HepG2 (cell line): ENCODE data around the gene TM9SF2.

Source experiments
- ZC3H4 ChIP-seq: sonication (generic); formaldehyde crosslinking; IDR thresholded peaks from 2 replicates; pipeline ENCODE4 v1.4.0; 2020; ENCODE audit warnings: missing genetic modification reagents, borderline replicate concordance
- ZFP82 ChIP-seq: sonication (generic); formaldehyde crosslinking; IDR thresholded peaks from 2 replicates; pipeline ENCODE4 v1.5.1; 2020; ENCODE audit warnings: mild to moderate bottlenecking, missing genetic modification reagents, borderline replicate concordance

DNA sequence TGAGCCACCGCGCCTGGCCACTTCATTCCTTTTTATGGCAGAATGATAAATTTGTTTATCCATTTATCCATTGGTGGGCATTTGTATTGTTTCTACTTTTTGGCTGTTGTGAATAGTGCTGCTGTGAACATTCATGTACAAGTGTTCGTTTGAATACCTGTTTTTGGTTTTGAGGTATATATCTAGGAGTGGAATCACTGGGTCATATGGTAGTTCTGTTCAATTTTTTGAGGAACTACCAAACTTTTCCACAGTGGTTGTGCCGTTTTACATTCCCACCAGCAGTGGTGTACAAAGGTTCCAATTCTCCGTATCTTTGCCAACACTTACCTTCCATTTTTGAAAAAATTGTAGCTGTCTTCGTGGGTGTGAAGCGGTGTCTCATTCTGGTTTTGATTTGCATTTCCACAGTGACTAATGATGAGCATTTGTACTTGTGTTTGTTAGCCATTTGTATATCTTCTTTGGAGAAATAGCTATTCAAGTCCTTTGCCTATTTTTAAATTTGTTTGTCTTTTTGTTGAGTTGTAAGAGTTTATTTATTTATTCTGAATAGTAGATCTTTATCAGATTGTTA, 55.7 kb downstream of the TM9SF2 start:
- no peak for TF ChIP-seq ZC3H4 (CRISPR knock-in tag)
- TF ChIP-seq ZFP82 (CRISPR knock-in tag): no peak
